ENCODE data around the gene PLAC8L1.
"Not testable (repeated sequence)": the region's sequence is repeated elsewhere in the genome, so short reads cannot be mapped to it uniquely, and the experiment has no call there.

The PLAC8L1 gene

GRCh38 chr5:146105477-146105876 is at the start of gene PLAC8L1:
Gene PLAC8L1, minus strand, starts transcription at chr5:146105577. Its CDS starts 1,266 bp downstream, at chr5:146104311.
- no peak for DNase-seq (ENCODE audit: low read depth, low spot score)

GRCh38 chr5:146151970-146152369 is 46.6 kb upstream of the PLAC8L1 start:
- DNase-seq (ENCODE audit: low read depth, low spot score), result no peak

- DNase-seq (ENCODE audit: low read depth, low spot score), result no peak
These were observed 32.6 kb upstream of the PLAC8L1 start for GRCh38 chr5:146137967-146138403.

- DNase-seq (ENCODE audit: low read depth, low spot score), result no peak
These were observed 25.2 kb upstream of the PLAC8L1 start for GRCh38 chr5:146130440-146131045.

- DNase-seq (ENCODE audit: low read depth, low spot score), result no peak
These were observed 20.7 kb upstream of the PLAC8L1 start for GRCh38 chr5:146126068-146126467.

GRCh38 chr5:146124580-146124979 is 19.2 kb upstream of the PLAC8L1 start:
- DNase-seq (ENCODE audit: low read depth, low spot score), result no peak

- DNase-seq (ENCODE audit: low read depth, low spot score), result not testable (repeated sequence)
These were observed 16.1 kb upstream of the PLAC8L1 start for GRCh38 chr5:146121451-146121850.

- DNase-seq (ENCODE audit: low read depth, low spot score), result no peak
These were observed 12.9 kb upstream of the PLAC8L1 start for GRCh38 chr5:146118322-146118721.

- not testable (repeated sequence) for DNase-seq (ENCODE audit: low read depth, low spot score)
These were observed 11.8 kb upstream of the PLAC8L1 start for GRCh38 chr5:146117216-146117615.

- no peak for DNase-seq (ENCODE audit: low read depth, low spot score)
These were observed 11.0 kb upstream of the PLAC8L1 start for GRCh38 chr5:146116361-146116760.

- DNase-seq (ENCODE audit: low read depth, low spot score), result no peak
These were observed 7.1 kb upstream of the PLAC8L1 start for GRCh38 chr5:146112476-146112875.

GRCh38 chr5:146111409-146111808 is 6.0 kb upstream of the PLAC8L1 start:
- DNase-seq (ENCODE audit: low read depth, low spot score), result no peak

GRCh38 chr5:146109379-146109778 is 4.0 kb upstream of the PLAC8L1 start:
- DNase-seq (ENCODE audit: low read depth, low spot score), result no peak

GRCh38 chr5:146108870-146109269 is 3.5 kb upstream of the PLAC8L1 start:
- DNase-seq (ENCODE audit: low read depth, low spot score), result not testable (repeated sequence)

GRCh38 chr5:146107901-146108300 is 2.5 kb upstream of the PLAC8L1 start:
- no peak for DNase-seq (ENCODE audit: low read depth, low spot score)

GRCh38 chr5:146103594-146103993 is 1.8 kb downstream of the PLAC8L1 start:
- DNase-seq (ENCODE audit: low read depth, low spot score), result no peak

- DNase-seq (ENCODE audit: low read depth, low spot score), result no peak
These were observed 3.7 kb downstream of the PLAC8L1 start for GRCh38 chr5:146101646-146102045.

- DNase-seq (ENCODE audit: low read depth, low spot score), result no peak
These were observed 7.3 kb downstream of the PLAC8L1 start for GRCh38 chr5:146098047-146098446.

GRCh38 chr5:146091881-146092280 is 13.5 kb downstream of the PLAC8L1 start:
- no peak for DNase-seq (ENCODE audit: low read depth, low spot score)

GRCh38 chr5:146089287-146089686 is 16.1 kb downstream of the PLAC8L1 start:
- DNase-seq (ENCODE audit: low read depth, low spot score), result no peak

- DNase-seq (ENCODE audit: low read depth, low spot score), result no peak
These were observed 17.3 kb downstream of the PLAC8L1 start for GRCh38 chr5:146088098-146088497.

- no peak for DNase-seq (ENCODE audit: low read depth, low spot score)
These were observed 21.0 kb downstream of the PLAC8L1 start for GRCh38 chr5:146084376-146084775.

GRCh38 chr5:146082798-146083197 is 22.6 kb downstream of the PLAC8L1 start:
- DNase-seq (ENCODE audit: low read depth, low spot score), result no peak

- DNase-seq (ENCODE audit: low read depth, low spot score), result no peak
These were observed 23.8 kb downstream of the PLAC8L1 start for GRCh38 chr5:146081556-146081955.

All from ELF-1 (cell line).